Measurements from ENCODE around the gene CAPZB.

Gene CAPZB

GRCh38 chr1:19467199-19468187 lies 17.8 kb downstream of the CAPZB start:
- no peak for DNase-seq

- no peak for DNase-seq
Measured at GRCh38 chr1:19466112-19466561, 19.2 kb downstream of the CAPZB start.

DNA sequence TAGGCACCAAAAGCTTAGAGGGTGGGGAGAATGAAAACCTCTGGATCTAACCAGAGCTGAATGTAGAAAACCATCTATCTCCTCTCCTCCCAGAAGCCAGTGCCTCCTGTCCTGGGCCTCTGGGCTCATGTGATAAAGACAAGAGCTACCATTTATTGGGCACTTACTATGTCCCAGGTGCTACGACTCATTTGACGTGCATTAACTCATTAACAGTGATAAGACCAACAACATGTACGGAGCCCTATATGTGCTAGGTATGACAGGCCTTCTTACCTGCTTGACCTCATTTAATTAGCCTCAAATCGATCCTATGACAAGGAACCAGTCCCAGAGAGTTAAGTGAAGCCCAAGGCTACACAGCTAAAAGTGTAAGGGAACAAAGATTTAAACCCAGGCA lies 19.7 kb downstream of the CAPZB start:
- no peak for DNase-seq

DNA sequence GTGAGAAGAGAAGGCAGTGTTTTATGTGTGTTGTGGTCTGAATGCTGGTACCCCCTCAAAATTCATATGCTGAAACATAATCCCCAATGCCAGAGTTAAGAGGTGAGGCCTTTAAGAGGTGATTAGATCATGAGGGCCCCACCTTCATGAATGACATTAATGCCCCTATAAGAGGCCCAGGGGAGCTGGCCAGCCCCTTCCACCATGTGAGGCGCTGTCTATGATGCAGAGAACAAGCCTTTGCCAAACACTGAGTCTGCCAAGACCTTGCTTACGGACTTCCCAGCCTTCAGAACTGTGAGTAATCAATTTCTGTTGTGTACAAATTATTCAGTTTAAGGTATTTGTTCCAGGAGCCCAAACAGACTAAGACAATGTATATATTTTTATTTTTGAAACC lies 20.2 kb downstream of the CAPZB start:
- DNase-seq: no peak

DNA sequence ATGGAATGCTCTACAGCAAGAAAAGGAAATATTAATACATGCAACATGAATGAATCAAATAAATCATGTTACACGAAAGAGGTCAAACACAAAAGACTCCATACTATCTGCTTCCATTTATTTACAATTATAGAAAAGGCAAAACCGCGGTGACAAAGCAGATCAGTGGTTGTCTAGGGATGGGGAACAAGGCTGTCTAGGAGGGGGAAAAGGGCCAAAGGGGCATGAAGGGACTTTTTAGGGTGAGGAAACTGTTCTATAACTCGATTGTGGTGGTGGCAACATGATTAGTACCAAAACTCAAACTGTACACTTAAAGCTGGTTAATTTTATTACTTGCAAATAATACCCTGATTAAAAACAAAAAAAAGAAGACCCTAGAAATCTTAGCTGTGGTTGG lies 20.6 kb downstream of the CAPZB start:
- DNase-seq: no peak

- no peak for DNase-seq
Measured at GRCh38 chr1:19463504-19463803, 21.9 kb downstream of the CAPZB start.

DNA sequence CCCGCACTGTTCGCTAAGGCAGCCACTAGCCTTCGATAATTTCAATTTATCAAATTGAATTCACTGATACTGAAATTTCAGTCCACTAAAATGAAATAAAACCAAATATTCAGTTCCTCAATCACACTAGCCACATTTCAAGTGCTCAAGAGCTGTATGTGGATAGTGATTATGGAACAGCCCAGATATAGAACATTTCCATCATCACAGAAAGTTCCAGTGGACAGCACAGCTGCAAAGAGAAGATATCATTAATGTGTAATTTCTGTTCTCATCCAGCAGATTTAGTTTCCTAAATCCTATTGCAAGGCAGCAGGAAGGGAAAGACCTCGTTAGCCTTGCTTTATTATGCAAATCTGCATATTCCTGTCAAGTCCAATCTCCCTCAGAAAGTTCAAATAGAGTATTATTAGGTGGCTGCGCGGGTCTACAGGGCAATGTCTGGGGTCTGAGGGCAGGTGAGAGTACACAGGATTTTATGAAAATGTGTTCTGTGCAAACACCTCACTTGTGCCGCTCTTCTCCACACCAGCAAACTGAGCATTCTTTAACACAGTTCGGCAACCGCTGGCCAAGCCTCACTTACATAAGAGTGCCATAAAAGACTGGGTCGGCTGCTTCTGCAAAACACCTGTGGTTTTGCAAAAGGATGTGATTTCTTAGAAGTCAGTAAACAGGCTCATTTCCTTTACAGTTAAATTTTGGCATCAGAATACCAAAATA lies 22.4 kb downstream of the CAPZB start:
- no peak for DNase-seq

GRCh38 chr1:19461220-19461554 lies 24.2 kb downstream of the CAPZB start:
- DNase-seq: no peak

DNA sequence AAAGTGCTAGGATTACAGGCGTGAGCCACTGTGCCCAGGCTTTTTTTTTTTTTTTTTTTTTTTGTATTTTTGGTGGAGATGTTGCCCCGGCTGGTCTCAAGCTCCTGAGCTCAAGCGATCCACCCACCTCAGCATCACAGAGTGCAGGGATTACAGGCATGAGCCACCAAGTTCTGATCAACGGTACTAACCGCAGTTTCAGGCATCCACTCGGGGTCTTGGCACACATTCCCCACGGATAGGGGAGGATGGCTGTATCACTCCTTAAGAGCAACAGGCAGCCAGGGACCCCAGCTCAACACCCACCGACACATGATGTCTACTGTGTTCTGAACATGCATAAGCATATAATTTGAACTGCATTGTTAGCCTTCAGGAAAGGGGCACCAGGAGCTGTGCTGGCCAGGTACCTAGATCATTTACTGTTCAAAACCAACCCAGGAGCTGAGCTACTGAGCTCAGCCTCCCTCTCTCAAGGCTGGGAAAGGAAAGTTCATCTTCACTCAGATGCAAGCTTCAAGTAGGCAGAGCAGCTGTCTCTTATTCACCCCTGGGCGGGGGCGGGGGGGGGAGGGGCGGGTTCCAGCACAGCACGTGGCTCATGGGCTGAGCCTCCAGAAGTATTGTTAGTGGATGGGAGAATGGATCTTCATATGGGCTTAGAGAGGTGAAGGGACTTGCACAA lies 24.7 kb downstream of the CAPZB start:
- DNase-seq: no peak

DNA sequence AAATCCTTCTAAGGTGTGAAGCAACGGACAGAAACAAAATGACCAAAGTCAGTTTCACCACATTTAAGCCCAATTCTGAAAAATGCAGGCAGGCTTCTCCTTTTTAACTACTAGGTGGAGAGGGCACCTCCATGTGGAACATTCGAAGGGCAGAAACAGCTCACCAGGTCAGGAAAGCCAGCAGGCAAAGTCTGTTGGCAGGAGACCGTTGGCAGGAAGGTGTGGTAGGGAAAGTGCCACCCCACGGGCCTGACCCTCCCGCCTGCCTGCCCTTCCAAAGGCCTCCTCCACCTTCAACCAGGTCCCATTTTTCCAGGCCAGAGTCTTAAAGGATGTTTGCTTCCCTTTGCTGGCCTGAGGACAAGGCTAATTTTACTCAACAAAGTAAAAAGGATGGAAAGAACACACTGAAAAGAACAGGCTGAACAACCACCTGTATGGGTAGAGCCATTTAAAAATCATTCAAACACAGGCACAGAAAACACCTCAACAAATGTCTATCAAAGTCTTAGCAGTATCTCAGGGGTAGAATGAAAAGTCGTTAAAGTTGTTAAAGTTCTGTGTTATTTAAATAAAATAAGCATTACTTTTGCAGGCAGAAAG lies 26.4 kb downstream of the CAPZB start:
- DNase-seq: no peak

GRCh38 chr1:19457607-19458006 lies 27.7 kb downstream of the CAPZB start:
- no peak for DNase-seq

- no peak for DNase-seq
Measured at GRCh38 chr1:19456968-19457441, 28.3 kb downstream of the CAPZB start.

DNA sequence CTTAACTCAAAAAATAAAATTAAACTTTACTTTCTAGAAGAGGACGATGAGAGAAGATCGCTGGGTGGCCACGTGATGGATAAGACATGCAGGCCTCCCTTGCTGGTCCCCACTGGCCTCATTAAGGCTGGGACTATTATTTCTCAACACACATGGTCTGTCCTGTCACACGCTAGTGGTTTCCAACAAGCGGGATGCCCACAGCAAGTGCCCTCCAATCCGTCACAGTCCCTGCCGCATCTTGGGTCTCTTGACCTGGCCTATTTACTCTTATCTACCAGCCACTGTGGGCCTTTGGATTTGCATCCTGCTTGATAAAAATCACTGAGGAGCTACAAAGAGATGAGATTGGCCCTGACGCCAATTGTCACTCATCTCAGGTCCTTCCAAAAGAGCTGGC lies 30.0 kb downstream of the CAPZB start:
- no peak for DNase-seq

GRCh38 chr1:19454265-19455146 lies 30.8 kb downstream of the CAPZB start:
- DNase-seq: no peak

DNA sequence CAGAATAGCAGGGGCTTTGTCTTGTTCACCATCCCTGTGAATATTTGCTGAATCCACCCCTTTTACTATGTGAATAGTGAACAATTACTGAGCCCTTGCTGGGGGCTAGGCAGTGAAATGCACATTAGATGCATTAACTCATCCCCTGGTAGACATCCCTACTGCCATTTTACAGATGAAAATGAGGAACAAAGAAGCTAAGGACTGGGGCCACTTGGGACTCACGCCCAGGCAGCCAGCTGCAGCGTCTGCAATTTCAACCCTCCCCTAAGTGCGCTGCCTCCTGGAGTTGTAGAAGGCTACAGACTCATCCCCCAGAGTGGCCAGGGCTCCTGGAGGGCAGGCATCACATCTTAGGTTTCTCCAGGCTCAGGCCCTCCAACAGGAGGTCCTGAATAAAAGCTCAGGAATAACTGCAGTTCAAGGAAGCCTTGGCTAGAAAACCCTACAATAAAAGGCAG lies 31.6 kb downstream of the CAPZB start:
- DNase-seq: no peak

DNA sequence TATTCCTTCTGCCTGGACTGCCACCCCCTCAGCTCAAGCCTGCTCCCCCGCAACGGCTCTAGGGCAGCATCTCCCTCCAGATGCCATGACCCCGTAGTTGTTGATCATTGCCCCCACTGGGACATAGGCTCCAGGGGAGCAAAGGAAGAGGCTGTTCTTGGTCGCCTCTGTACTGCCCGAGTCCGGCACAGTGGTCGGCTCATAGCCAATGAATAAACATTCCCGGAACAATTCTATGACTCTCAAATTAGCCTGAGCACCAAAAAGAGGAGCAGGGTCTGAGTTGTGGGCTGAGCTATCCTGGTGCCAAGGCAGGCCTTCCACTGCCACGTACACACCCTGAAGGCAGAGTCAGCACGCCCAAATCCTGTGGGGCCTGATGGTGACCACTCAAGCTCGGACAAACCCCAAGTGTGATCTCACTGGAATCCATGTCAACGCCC lies 33.1 kb downstream of the CAPZB start:
- DNase-seq: no peak

- DNase-seq: no peak
Measured at GRCh38 chr1:19450811-19451515, 34.4 kb downstream of the CAPZB start.

GRCh38 chr1:19449454-19450228 lies 35.7 kb downstream of the CAPZB start:
- DNase-seq: no peak

DNA sequence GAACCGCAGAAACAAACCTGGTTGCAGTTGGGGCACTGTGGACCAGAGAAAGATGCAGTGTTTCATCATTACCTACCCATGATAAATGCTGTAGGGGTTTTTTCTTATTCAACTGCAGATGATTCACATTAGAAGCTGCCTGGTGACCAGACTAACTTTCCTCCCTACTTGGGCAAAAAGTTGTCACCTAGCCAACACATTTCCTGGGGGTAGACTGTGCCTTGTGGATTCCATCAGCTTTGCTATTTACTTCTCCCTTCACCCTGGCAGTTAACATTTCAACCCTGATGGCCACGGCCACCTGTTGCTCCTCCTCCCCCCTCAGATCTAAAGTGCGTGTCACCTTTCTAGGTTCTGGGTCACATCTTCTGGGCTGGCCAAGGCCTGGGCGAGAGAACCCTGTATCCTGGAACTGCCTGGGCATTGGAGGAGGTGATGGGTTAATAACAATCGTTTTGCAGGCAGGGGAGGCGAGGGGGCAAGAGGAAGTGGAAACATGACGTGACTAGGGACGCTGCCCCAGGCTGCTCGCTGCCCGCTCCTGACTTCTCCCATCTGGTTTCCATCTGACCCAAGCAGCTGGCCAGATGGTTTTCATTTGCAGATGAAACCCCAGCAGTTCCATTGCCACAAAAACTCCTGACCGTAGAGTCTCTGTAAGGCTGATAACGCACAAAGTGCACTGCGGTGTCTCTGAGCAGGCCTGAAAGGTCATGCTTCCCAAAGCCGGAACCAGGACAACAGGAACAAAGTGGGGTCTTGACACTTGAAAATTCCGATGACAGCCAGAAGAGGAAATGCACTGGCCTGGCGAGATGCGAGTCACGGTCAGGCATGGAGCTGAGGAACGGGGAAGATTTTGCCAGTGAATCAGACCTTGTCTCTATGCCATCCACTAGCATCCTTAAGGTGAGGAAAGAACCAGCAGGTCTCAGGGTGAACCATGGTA lies 36.6 kb downstream of the CAPZB start:
- DNase-seq: no peak

Data from stimulated activated CD4-positive, alpha-beta T cell treated with anti-CD3 and anti-CD28 coated beads, Interleukin-2, amount 100 ng/mL, for 48 hours (primary cell).